Cardiac fibroblast (primary cell): ENCODE measurements around the gene NDUFB11.

ENCODE experiments used
- DNase-seq, 2 donors: peaks; one replicate each; pipeline versions ENCODE4 v3.0.0 to v3.0.0-alpha.2; 2010; ENCODE audit warnings: low read depth in 2 of 2
- H3K4me3 ChIP-seq, 2 donors: replicated peaks in 1 of 2; 1 replicate in 1 of 2; 2 replicates in 1 of 2; pipeline ENCODE4 v1.5.1; 2011; ENCODE audit warnings: low read depth in 2 of 2, low read length in 2 of 2, mild to moderate bottlenecking in 2 of 2, moderate library complexity in 1 of 2
- CTCF ChIP-seq: IDR thresholded peaks from one replicate; pipeline ENCODE4 v1.5.1; 2011; ENCODE audit warnings: low read depth, mild to moderate bottlenecking, low read length, inconsistent platforms

Gene NDUFB11

GRCh38 chrX:47187106-47187677, 42.7 kb upstream of the NDUFB11 start:
- TF ChIP-seq CTCF = no peak
- no peak for DNase-seq
- H3K4me3 ChIP-seq = no peak overlapping the region

GRCh38 chrX:47186096-47186740, 41.7 kb upstream of the NDUFB11 start:
- H3K4me3 ChIP-seq = no peak overlapping the region
- no peak for DNase-seq
- no peak for TF ChIP-seq CTCF

GRCh38 chrX:47185241-47185640, 40.7 kb upstream of the NDUFB11 start:
- no peak overlapping the region for H3K4me3 ChIP-seq
- no peak for DNase-seq
- TF ChIP-seq CTCF = no peak

- no peak overlapping the region for H3K4me3 ChIP-seq
- DNase-seq = no peak
- no peak for TF ChIP-seq CTCF
Observed at GRCh38 chrX:47184486-47184885, 40.0 kb upstream of the NDUFB11 start.

GRCh38 chrX:47182106-47182700, 37.7 kb upstream of the NDUFB11 start:
- TF ChIP-seq CTCF = no peak
- H3K4me3 ChIP-seq = no peak overlapping the region
- DNase-seq = no peak

- H3K4me3 ChIP-seq = no peak overlapping the region
- TF ChIP-seq CTCF = no peak
- no peak for DNase-seq
Observed at GRCh38 chrX:47181301-47181700, 36.8 kb upstream of the NDUFB11 start.

- no peak for TF ChIP-seq CTCF
- no peak overlapping the region for H3K4me3 ChIP-seq
- no peak for DNase-seq
Observed at GRCh38 chrX:47180346-47180745, 35.8 kb upstream of the NDUFB11 start.
